ENCODE results near the gene DLGAP1.

DLGAP1 gene

DNA sequence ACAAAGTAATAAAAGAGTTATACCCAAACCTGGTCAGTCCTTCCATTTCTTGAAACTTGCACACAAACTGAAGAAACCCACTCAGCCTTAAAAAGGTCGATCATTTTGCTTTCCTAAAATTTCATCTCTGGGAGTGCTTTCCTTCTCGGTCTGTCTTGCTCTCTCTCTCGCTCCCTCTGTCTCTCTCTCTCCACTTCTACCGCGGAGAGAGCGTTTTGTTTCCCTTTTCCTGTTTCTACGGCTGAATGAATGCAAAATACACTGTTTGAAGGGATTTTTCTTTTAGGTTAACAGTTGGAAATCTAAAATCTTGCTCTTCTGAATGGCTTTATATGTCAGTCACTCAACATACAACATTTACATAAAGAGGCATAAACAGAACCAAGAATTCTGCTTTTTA is 581.0 kb downstream of the DLGAP1 start:
- no peak for TF ChIP-seq FOXM1 (IDR thresholded peaks at IDR 0.05; ENCODE audit: borderline replicate concordance, low read depth)
- TF ChIP-seq, protein P1, sequence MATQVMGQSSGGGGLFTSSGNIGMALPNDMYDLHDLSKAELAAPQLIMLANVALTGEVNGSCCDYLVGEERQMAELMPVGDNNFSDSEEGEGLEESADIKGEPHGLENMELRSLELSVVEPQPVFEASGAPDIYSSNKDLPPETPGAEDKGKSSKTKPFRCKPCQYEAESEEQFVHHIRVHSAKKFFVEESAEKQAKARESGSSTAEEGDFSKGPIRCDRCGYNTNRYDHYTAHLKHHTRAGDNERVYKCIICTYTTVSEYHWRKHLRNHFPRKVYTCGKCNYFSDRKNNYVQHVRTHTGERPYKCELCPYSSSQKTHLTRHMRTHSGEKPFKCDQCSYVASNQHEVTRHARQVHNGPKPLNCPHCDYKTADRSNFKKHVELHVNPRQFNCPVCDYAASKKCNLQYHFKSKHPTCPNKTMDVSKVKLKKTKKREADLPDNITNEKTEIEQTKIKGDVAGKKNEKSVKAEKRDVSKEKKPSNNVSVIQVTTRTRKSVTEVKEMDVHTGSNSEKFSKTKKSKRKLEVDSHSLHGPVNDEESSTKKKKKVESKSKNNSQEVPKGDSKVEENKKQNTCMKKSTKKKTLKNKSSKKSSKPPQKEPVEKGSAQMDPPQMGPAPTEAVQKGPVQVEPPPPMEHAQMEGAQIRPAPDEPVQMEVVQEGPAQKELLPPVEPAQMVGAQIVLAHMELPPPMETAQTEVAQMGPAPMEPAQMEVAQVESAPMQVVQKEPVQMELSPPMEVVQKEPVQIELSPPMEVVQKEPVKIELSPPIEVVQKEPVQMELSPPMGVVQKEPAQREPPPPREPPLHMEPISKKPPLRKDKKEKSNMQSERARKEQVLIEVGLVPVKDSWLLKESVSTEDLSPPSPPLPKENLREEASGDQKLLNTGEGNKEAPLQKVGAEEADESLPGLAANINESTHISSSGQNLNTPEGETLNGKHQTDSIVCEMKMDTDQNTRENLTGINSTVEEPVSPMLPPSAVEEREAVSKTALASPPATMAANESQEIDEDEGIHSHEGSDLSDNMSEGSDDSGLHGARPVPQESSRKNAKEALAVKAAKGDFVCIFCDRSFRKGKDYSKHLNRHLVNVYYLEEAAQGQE (IDR thresholded peaks at IDR 0.05; ENCODE audit: low read depth) = no peak
- no peak for TF ChIP-seq YY1 (IDR thresholded peaks at IDR 0.05; ENCODE audit: low read depth)
- no peak for TF ChIP-seq TEAD4 (IDR thresholded peaks at IDR 0.05)
- no peak for TF ChIP-seq ZBTB7A (IDR thresholded peaks at IDR 0.05; ENCODE audit: low read depth)
- no peak for TF ChIP-seq TCF12 (IDR thresholded peaks at IDR 0.05; ENCODE audit: low read depth)
- TF ChIP-seq, protein P2, sequence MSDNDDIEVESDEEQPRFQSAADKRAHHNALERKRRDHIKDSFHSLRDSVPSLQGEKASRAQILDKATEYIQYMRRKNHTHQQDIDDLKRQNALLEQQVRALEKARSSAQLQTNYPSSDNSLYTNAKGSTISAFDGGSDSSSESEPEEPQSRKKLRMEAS (IDR thresholded peaks at IDR 0.05) = no peak
- no peak for TF ChIP-seq EGR1 (IDR thresholded peaks at IDR 0.05)
- no peak for TF ChIP-seq NFIC (IDR thresholded peaks at IDR 0.05)
- no peak for TF ChIP-seq TAF1 (IDR thresholded peaks at IDR 0.05; ENCODE audit: low read depth)
- TF ChIP-seq, protein P3, sequence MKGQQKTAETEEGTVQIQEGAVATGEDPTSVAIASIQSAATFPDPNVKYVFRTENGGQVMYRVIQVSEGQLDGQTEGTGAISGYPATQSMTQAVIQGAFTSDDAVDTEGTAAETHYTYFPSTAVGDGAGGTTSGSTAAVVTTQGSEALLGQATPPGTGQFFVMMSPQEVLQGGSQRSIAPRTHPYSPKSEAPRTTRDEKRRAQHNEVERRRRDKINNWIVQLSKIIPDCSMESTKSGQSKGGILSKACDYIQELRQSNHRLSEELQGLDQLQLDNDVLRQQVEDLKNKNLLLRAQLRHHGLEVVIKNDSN (IDR thresholded peaks at IDR 0.05) = no peak
- no peak for TF ChIP-seq CREB1 (IDR thresholded peaks at IDR 0.05; ENCODE audit: low read depth)

DNA sequence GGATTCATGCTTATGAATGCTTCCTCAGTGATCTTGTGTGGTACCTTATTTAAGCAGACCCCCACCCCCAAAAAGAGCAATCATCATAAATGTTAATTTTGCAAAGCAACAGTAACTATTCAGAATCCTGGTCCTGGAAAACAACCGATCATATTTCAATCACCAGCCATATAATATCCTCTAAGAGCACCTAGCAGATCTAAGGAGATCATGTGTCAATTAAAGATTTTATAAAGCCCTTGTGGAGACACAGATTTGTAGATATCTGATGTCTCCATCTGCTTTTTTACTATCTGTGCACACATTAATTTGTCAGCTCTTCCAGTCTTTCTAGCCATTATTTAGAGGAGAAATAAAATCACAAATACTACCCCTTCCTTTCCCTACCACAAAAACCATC is 581.4 kb downstream of the DLGAP1 start:
- no peak for TF ChIP-seq TCF12 (IDR thresholded peaks at IDR 0.05; ENCODE audit: low read depth)
- TF ChIP-seq FOXM1 (IDR thresholded peaks at IDR 0.05; ENCODE audit: borderline replicate concordance, low read depth) = no peak
- no peak for TF ChIP-seq ZBTB7A (IDR thresholded peaks at IDR 0.05; ENCODE audit: low read depth)
- TF ChIP-seq NFIC (IDR thresholded peaks at IDR 0.05) = no peak
- TF ChIP-seq CREB1 (IDR thresholded peaks at IDR 0.05; ENCODE audit: low read depth) = no peak
- TF ChIP-seq RAD21 (IDR thresholded peaks at IDR 0.05; ENCODE audit: low read depth) = no peak
- TF ChIP-seq, protein P3 (IDR thresholded peaks at IDR 0.05) = no peak
- no peak for TF ChIP-seq YY1 (IDR thresholded peaks at IDR 0.05; ENCODE audit: low read depth)
- no peak for TF ChIP-seq TEAD4 (IDR thresholded peaks at IDR 0.05)
- no peak for TF ChIP-seq CEBPB (IDR thresholded peaks at IDR 0.05)
- TF ChIP-seq, protein P2 (IDR thresholded peaks at IDR 0.05) = no peak
- TF ChIP-seq, protein P1 (IDR thresholded peaks at IDR 0.05; ENCODE audit: low read depth) = no peak
- no peak for TF ChIP-seq TAF1 (IDR thresholded peaks at IDR 0.05; ENCODE audit: low read depth)
- no peak for TF ChIP-seq EP300 (IDR thresholded peaks at IDR 0.05; ENCODE audit: borderline replicate concordance)
- no peak for TF ChIP-seq EGR1 (IDR thresholded peaks at IDR 0.05)

DNA sequence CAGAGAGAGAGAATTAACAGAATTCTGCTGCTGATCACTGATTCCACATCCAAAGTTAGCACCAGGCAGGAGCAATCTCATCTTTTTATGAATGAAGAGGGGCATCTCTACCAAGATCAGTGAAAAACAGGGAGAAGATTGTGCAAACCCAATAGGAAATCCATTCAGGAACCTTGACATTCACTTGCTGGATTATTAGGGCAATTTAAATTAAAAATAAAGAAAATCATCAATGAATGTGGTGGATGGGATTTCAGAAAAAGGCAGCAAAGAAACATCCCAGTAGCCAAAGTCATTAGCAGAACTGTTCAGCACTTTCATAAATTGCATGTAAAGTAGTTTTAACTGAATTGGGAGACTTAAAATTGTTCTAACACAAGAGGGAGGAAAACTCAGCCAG is 581.9 kb downstream of the DLGAP1 start:
- TF ChIP-seq TEAD4 (IDR thresholded peaks at IDR 0.05) (no peak), CEBPB (IDR thresholded peaks at IDR 0.05) (no peak)

DNA sequence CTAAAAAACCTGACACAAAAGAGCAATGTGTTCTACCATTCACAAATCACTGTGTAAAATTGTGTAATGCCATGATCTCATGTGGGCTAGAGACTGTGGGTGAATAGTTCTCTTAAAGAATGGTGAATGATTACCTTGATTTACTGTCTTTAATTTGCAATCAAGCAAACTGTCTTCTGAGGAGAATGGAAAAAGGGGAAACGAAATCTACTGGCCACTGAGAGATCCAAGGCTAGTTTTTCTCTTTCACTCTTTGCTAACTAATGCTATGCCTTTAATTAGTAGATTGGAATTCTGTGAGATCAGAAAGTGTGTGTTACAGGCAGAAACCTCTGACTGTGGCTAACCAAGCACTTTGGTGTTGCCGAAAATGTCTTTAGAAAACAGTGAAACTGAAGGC is 582.5 kb downstream of the DLGAP1 start:
- TF ChIP-seq, protein P3 (IDR thresholded peaks at IDR 0.05) = no peak
- TF ChIP-seq TEAD4 (IDR thresholded peaks at IDR 0.05) = no peak
- no peak for TF ChIP-seq CREB1 (IDR thresholded peaks at IDR 0.05; ENCODE audit: low read depth)
- no peak for TF ChIP-seq NFIC (IDR thresholded peaks at IDR 0.05)

DNA sequence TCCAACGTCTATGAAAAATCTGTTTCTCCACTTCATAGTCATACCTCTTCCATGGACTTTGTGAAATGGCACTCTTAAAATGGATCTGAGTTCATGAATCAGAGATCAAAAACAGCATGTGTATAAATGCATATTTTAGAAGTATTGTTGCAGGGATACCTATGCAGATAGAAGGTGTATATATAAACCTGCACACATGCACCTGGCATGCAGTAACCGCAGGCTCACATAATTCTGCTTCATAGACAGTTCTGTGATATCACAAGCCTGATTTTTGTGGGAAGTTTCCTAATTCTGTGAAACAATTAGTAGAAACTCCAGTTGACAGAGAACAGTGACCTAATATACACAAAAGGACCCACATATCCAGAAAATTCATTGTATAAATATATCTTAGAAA is 583.4 kb downstream of the DLGAP1 start:
- TF ChIP-seq ZBTB7A (IDR thresholded peaks at IDR 0.05; ENCODE audit: low read depth) (no peak), CREB1 (IDR thresholded peaks at IDR 0.05; ENCODE audit: low read depth) (no peak), FOXM1 (IDR thresholded peaks at IDR 0.05; ENCODE audit: borderline replicate concordance, low read depth) (no peak), TAF1 (IDR thresholded peaks at IDR 0.05; ENCODE audit: low read depth) (no peak), CEBPB (IDR thresholded peaks at IDR 0.05) (no peak), YY1 (IDR thresholded peaks at IDR 0.05; ENCODE audit: low read depth) (no peak), TCF12 (IDR thresholded peaks at IDR 0.05; ENCODE audit: low read depth) (no peak)
- TF ChIP-seq, protein P2 (IDR thresholded peaks at IDR 0.05) = no peak

DNA sequence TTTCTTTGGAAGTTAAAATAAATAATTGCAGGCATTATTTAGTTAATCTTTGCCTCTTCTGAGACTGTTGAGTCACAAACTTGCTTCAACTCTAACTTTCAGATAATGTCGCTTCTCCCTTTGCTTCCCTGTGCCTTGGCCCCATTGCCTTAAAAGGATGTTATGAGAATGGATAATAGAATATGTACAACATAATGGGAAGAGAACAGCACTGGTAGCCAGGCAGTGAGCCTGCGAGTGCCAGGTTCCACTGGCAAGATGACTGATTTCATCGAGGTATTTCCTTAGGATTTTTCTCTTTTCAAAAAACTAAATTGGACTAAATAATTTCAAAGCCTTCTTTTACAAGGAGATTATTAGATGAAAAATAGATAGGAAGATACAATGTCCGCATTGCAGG is 584.2 kb downstream of the DLGAP1 start:
- TF ChIP-seq, protein P2 (IDR thresholded peaks at IDR 0.05) = no peak
- TF ChIP-seq NFIC (IDR thresholded peaks at IDR 0.05) = no peak
- TF ChIP-seq, protein P1 (IDR thresholded peaks at IDR 0.05; ENCODE audit: low read depth) = no peak
- TF ChIP-seq FOXM1 (IDR thresholded peaks at IDR 0.05; ENCODE audit: borderline replicate concordance, low read depth) = no peak
- no peak for TF ChIP-seq YY1 (IDR thresholded peaks at IDR 0.05; ENCODE audit: low read depth)
- TF ChIP-seq TAF1 (IDR thresholded peaks at IDR 0.05; ENCODE audit: low read depth) = no peak
- TF ChIP-seq CEBPB (IDR thresholded peaks at IDR 0.05) = no peak
- no peak for TF ChIP-seq ZBTB7A (IDR thresholded peaks at IDR 0.05; ENCODE audit: low read depth)
- no peak for TF ChIP-seq EGR1 (IDR thresholded peaks at IDR 0.05)
- TF ChIP-seq TEAD4 (IDR thresholded peaks at IDR 0.05) = no peak
- TF ChIP-seq, protein P3 (IDR thresholded peaks at IDR 0.05) = no peak
- TF ChIP-seq RAD21 (IDR thresholded peaks at IDR 0.05; ENCODE audit: low read depth) = no peak
- TF ChIP-seq EP300 (IDR thresholded peaks at IDR 0.05; ENCODE audit: borderline replicate concordance) = no peak
- TF ChIP-seq TCF12 (IDR thresholded peaks at IDR 0.05; ENCODE audit: low read depth) = no peak
- TF ChIP-seq CREB1 (IDR thresholded peaks at IDR 0.05; ENCODE audit: low read depth) = no peak

Measured in Ishikawa (cell line).